H1 (cell line): ENCODE results near the gene INPPL1. TPM values are rescaled to one million over a fixed set of nuclear protein-coding genes. Genes with fewer than 3 reads are reported as not detected.

Source experiments
- KDM1A ChIP-seq: fragments of 200-600, 300-600 bp; sonication (generic); IDR thresholded peaks from 2 replicates; pipeline ENCODE4 v1.7.1; 2016; ENCODE audit warnings: mild to moderate bottlenecking, low read length, borderline replicate concordance
- polyA plus RNA-seq, 7 experiments: library from polyadenylated mRNA; depleted of rRNA in 3 of 7; stranded (reverse) in 5 of 7; unstranded in 2 of 7; fragments of >200 nt in 5 of 7; fragments of 200-250 nt in 2 of 7; gene quantifications; 1 replicate in 5 of 7; 2 replicates in 1 of 7; 4 replicates in 1 of 7; pipeline versions ENCODE4 v1.2.1 to v1.2.3, GENCODE V29; 2011 to 2013; ENCODE audit warnings: missing spikeins in 2 of 7, mixed read lengths in 2 of 7
- total RNA-seq: library from RNA; stranded (reverse); fragmentation: NEBNext Ultra II Directional; extraction: Animal tissue kit (Norgen Biotek cat#: 25700); gene quantifications from 2 replicates; pipeline ENCODE4 v1.2.1, GENCODE V29; 2021
- TF ChIP-seq, protein P1 (sequence below): fragments of 300-600 bp; sonication (generic); IDR thresholded peaks from 2 replicates; pipeline ENCODE4 v1.7.1; 2012; ENCODE audit warnings: low read length, moderate library complexity, mild to moderate bottlenecking, inconsistent platforms; ENCODE audit not compliant: insufficient replicate concordance

The INPPL1 gene
- total and polyA plus RNA-seq, 2 of the 8 experiments (the other 6 are each of a cell fraction or from before 2014, with no cell fraction given), result 54.5 to 79.5 TPM

DNA sequence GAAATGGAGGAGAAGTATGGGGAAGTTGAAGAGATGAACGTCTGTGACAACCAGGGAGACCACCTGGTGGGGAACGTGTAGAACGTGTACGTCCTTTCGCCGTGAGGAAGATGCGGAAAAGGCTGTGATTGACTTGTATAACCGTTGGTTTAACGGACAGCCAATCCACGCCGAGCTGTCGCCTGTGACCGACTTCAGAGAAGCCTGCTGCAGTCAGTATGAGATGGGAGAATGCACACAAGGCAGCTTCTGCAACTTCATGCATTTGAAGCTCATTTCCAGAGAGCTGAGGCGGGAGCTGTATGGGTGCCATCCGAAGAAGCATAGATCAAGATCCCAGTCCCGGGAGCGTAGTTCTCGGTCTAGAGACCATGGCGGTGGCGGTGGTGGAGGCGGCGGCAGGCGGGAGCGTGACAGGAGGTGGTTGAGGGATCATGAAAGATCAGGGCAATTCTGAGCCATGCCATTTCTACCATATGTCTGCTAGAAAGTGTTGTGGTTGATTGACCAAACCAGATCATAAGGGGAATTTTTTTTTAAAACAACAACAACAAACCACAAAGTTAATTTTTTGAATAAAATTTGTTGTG is 56.3 kb downstream of the INPPL1 start (continued):
- TF ChIP-seq, protein P1, sequence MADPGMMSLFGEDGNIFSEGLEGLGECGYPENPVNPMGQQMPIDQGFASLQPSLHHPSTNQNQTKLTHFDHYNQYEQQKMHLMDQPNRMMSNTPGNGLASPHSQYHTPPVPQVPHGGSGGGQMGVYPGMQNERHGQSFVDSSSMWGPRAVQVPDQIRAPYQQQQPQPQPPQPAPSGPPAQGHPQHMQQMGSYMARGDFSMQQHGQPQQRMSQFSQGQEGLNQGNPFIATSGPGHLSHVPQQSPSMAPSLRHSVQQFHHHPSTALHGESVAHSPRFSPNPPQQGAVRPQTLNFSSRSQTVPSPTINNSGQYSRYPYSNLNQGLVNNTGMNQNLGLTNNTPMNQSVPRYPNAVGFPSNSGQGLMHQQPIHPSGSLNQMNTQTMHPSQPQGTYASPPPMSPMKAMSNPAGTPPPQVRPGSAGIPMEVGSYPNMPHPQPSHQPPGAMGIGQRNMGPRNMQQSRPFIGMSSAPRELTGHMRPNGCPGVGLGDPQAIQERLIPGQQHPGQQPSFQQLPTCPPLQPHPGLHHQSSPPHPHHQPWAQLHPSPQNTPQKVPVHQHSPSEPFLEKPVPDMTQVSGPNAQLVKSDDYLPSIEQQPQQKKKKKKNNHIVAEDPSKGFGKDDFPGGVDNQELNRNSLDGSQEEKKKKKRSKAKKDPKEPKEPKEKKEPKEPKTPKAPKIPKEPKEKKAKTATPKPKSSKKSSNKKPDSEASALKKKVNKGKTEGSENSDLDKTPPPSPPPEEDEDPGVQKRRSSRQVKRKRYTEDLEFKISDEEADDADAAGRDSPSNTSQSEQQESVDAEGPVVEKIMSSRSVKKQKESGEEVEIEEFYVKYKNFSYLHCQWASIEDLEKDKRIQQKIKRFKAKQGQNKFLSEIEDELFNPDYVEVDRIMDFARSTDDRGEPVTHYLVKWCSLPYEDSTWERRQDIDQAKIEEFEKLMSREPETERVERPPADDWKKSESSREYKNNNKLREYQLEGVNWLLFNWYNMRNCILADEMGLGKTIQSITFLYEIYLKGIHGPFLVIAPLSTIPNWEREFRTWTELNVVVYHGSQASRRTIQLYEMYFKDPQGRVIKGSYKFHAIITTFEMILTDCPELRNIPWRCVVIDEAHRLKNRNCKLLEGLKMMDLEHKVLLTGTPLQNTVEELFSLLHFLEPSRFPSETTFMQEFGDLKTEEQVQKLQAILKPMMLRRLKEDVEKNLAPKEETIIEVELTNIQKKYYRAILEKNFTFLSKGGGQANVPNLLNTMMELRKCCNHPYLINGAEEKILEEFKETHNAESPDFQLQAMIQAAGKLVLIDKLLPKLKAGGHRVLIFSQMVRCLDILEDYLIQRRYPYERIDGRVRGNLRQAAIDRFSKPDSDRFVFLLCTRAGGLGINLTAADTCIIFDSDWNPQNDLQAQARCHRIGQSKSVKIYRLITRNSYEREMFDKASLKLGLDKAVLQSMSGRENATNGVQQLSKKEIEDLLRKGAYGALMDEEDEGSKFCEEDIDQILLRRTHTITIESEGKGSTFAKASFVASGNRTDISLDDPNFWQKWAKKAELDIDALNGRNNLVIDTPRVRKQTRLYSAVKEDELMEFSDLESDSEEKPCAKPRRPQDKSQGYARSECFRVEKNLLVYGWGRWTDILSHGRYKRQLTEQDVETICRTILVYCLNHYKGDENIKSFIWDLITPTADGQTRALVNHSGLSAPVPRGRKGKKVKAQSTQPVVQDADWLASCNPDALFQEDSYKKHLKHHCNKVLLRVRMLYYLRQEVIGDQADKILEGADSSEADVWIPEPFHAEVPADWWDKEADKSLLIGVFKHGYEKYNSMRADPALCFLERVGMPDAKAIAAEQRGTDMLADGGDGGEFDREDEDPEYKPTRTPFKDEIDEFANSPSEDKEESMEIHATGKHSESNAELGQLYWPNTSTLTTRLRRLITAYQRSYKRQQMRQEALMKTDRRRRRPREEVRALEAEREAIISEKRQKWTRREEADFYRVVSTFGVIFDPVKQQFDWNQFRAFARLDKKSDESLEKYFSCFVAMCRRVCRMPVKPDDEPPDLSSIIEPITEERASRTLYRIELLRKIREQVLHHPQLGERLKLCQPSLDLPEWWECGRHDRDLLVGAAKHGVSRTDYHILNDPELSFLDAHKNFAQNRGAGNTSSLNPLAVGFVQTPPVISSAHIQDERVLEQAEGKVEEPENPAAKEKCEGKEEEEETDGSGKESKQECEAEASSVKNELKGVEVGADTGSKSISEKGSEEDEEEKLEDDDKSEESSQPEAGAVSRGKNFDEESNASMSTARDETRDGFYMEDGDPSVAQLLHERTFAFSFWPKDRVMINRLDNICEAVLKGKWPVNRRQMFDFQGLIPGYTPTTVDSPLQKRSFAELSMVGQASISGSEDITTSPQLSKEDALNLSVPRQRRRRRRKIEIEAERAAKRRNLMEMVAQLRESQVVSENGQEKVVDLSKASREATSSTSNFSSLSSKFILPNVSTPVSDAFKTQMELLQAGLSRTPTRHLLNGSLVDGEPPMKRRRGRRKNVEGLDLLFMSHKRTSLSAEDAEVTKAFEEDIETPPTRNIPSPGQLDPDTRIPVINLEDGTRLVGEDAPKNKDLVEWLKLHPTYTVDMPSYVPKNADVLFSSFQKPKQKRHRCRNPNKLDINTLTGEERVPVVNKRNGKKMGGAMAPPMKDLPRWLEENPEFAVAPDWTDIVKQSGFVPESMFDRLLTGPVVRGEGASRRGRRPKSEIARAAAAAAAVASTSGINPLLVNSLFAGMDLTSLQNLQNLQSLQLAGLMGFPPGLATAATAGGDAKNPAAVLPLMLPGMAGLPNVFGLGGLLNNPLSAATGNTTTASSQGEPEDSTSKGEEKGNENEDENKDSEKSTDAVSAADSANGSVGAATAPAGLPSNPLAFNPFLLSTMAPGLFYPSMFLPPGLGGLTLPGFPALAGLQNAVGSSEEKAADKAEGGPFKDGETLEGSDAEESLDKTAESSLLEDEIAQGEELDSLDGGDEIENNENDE, result no peak
- no peak for TF ChIP-seq KDM1A
